Mesodermal cell (in vitro differentiated cells): ENCODE data around the gene TMEM218.

Experiments
- H3K27ac ChIP-seq: 2 replicates; pipeline ENCODE4 v1.7.0; 2013; ENCODE audit warnings: mild to moderate bottlenecking, low read depth, low read length, moderate library complexity; ENCODE audit not compliant: severe bottlenecking
- H3K36me3 ChIP-seq: 2 replicates; pipeline ENCODE4 v1.7.1; 2013; ENCODE audit warnings: mild to moderate bottlenecking, low read length, moderate library complexity; ENCODE audit not compliant: control insufficient read depth, insufficient read depth
- H3K4me1 ChIP-seq: one replicate; pipeline ENCODE4 v1.7.1; 2013; ENCODE audit warnings: mild to moderate bottlenecking, low read length; ENCODE audit not compliant: insufficient read depth, control insufficient read depth, poor library complexity, severe bottlenecking
- H3K4me3 ChIP-seq: 2 replicates; pipeline ENCODE4 v1.7.0; 2013; ENCODE audit warnings: low read length, control low read depth, mild to moderate bottlenecking; ENCODE audit not compliant: insufficient read depth, poor library complexity, severe bottlenecking; ENCODE audit errors: extremely low read depth
- H3K9me3 ChIP-seq: 2 replicates; pipeline ENCODE4 v1.7.1; 2013; ENCODE audit warnings: mild to moderate bottlenecking, low read length, moderate library complexity; ENCODE audit not compliant: control insufficient read depth
- WGBS, 2 experiments: methylation state at CpG; one replicate each; pipeline ENCODE4 v1.1.5; 2013; ENCODE audit warnings: missing lambda C conversion rate in 2 of 2; ENCODE audit not compliant: insufficient coverage in 2 of 2; 5-methylcytosine and 5-hydroxymethylcytosine counted together

TMEM218 gene

DNA sequence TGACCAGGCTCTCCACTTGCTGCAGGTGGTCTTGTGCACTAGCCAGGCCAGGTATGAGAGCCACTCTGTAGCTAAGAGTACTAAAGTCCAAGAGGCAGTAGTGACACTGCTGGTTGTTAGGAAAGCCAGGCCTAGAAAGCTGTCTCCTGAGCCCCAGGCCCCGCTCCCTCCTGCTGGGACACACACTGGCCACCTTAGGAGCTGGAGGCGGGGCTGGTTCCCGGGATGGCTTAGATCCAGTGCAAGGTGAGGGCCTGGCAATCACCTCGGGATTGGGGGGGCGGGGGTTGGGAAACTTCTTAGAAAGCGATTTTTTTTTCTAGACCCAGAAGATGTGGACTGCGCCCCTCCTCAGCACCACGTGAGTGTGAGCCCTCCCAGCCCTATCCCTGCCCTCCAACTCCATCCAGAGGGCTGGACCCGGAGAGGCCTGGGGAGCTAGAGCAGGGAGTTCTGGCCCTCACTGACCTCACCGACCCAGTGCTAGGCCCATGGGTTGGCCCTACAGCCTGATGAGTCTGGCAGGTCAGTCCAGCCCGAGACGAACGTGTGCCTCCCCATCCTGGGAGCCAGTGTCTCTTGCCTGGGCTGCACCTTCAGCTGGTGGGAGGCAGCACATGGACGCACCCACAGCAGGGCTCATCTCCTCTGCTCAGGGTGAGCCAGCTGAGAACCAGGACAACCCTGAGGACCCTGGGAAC lies 30.2 kb downstream of the TMEM218 start:
- no peak overlapping the region for H3K4me3 ChIP-seq
- H3K9me3 ChIP-seq, result no peaks in the 10 kb centered on the region
- H3K27ac ChIP-seq, result no peak overlapping the region
- 74 to 82% methylated on average over 10 to 13 of the region's 14 CpGs for whole genome bisulfite sequencing, 2 experiments
- no peaks in the 10 kb centered on the region for H3K4me1 ChIP-seq
- H3K36me3 ChIP-seq, result no peaks in the 10 kb centered on the region

DNA sequence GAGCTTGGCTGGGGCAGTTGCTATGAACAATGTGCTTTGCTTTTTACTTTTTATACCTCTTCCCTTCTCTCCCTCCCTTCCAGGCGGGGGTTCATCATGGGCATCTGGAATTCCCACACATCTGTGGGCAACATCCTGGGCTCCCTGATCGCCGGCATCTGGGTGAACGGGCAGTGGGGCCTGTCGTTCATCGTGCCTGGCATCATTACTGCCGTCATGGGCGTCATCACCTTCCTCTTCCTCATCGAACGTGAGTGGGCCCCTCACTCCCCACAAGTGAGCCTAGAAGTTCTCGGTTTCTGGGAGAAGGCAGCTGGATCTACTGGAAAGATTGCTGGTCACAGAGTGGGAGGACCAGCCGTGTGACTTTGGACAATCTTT lies 30.9 kb downstream of the TMEM218 start:
- Histone ChIP-seq H3K9me3 (no peaks in the 10 kb centered on the region), H3K4me1 (no peaks in the 10 kb centered on the region), H3K36me3 (no peaks in the 10 kb centered on the region), H3K27ac (no peak overlapping the region), H3K4me3 (no peak overlapping the region)
- WGBS, 2 experiments, result 89 to 94% methylated on average over 9 to 10 of the region's 12 CpGs

GRCh38 chr11:125079878-125080530 lies 31.4 kb downstream of the TMEM218 start:
- Histone ChIP-seq H3K4me3 (no peak overlapping the region), H3K27ac (no peak overlapping the region), H3K4me1 (no peaks in the 10 kb centered on the region), H3K9me3 (no peaks in the 10 kb centered on the region), H3K36me3 (no peaks in the 10 kb centered on the region)
- 93 to 95% methylated on average over 9 to 12 of the region's 12 CpGs for WGBS, 2 experiments

DNA sequence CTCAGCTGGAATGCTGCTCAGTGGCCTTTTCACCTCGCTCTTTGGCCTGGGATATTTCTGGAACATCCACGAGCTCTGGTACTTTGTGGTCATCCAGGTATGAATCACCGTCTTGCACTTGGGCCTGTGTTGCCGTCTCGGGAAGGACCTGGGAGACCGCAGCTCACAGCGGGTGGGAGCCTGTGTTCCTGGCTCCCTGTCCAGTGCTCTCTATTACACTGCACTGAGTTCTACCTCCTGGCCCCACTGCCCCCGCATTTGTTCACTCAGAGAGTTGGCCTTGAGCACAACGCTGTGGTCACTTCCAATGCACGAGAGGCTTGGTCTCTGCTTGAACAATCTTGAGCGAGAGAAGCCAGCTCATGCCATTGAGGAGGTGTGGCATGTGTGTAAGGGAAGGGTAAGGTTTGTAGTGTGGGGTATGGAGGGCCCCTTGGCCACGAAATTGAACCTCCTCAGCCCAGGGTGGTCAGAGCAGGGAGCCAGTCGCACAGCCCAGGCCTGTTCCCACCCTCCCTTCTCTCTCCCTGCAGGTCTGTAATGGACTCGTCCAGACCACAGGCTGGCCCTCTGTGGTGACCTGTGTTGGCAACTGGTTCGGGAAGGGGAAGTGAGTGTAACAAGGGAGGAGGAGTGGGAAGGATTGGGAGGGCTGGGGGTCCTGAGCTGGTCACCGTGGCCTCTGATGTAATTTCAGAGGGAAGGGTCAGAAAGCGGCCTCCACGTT lies 32.1 kb downstream of the TMEM218 start:
- Histone ChIP-seq H3K9me3 (no peaks in the 10 kb centered on the region), H3K36me3 (no peaks in the 10 kb centered on the region), H3K4me1 (no peaks in the 10 kb centered on the region), H3K27ac (no peak overlapping the region), H3K4me3 (no peak overlapping the region)
- WGBS, 2 experiments, result 92 to 93% methylated on average over 15 to 17 of the region's 18 CpGs

GRCh38 chr11:125078516-125079140 lies 32.8 kb downstream of the TMEM218 start:
- no peaks in the 10 kb centered on the region for H3K36me3 ChIP-seq
- WGBS, 2 experiments, result 92 to 96% methylated on average over 14 of the region's 14 CpGs
- H3K4me1 ChIP-seq, result no peaks in the 10 kb centered on the region
- no peak overlapping the region for H3K4me3 ChIP-seq
- no peaks in the 10 kb centered on the region for H3K9me3 ChIP-seq
- no peak overlapping the region for H3K27ac ChIP-seq

- Histone ChIP-seq H3K27ac (no peak overlapping the region), H3K36me3 (no peaks in the 10 kb centered on the region), H3K4me1 (no peaks in the 10 kb centered on the region), H3K9me3 (no peaks in the 10 kb centered on the region), H3K4me3 (no peak overlapping the region)
- 88 to 94% methylated on average over 10 to 11 of the region's 11 CpGs for WGBS, 2 experiments
Measured at GRCh38 chr11:125078016-125078415, 33.4 kb downstream of the TMEM218 start.

DNA sequence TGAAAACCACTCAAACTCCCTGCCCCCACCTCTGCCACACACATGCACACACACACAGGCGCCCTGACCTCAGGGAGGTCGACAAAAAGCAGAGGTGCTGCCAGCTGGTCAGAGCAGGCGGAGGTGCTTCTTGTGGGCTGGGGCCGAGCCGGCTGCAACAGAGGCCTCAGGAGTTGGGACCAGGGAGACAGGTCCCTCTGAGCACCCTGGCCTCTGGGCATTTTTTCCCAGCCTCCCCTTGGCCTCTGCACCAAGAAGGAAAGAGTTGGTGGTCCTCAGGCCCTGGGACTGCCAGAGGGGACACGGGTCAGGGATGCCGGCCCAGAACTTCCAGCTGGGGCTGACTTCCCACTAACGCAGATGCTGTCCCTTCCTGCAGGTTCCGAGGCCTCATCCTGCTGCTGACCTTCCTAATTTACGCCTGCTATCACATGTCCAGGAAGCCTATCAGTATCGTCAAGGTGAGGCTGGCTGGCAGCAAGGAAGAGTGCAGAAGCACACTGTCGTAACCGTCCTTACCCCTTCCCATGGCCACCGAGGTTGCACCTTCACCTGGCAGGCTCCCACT lies 35.0 kb downstream of the TMEM218 start:
- Histone ChIP-seq H3K4me3 (no peak overlapping the region), H3K27ac (no peak overlapping the region), H3K4me1 (peaks cover under 1% of the 10 kb centered on the region), H3K9me3 (no peaks in the 10 kb centered on the region), H3K36me3 (no peaks in the 10 kb centered on the region)
- 86 to 90% methylated on average over 12 to 14 of the region's 14 CpGs for WGBS, 2 experiments

- no peak overlapping the region for H3K27ac ChIP-seq
Measured at GRCh38 chr11:125075900-125076317, 35.5 kb downstream of the TMEM218 start.

GRCh38 chr11:125075242-125075625 lies 36.2 kb downstream of the TMEM218 start:
- Histone ChIP-seq H3K9me3 (no peaks in the 10 kb centered on the region), H3K27ac (no peak overlapping the region), H3K4me3 (no peak overlapping the region), H3K4me1 (peaks cover 9% of the 10 kb centered on the region), H3K36me3 (no peaks in the 10 kb centered on the region)
- 89 to 92% methylated on average over 7 of the region's 7 CpGs for WGBS, 2 experiments

More at GRCh38 chr11:125075900-125076317, 35.5 kb downstream of the TMEM218 start:
- Histone ChIP-seq H3K4me3 (no peak overlapping the region), H3K4me1 (peaks cover 6% of the 10 kb centered on the region), H3K36me3 (no peaks in the 10 kb centered on the region), H3K9me3 (no peaks in the 10 kb centered on the region)
- WGBS, 2 experiments, result 79 to 92% methylated on average over 7 to 11 of the region's 11 CpGs

- H3K36me3 ChIP-seq, result no peaks in the 10 kb centered on the region
- H3K27ac ChIP-seq, result no peak overlapping the region
- H3K4me3 ChIP-seq, result no peak overlapping the region
- no peaks in the 10 kb centered on the region for H3K9me3 ChIP-seq
- WGBS, 2 experiments, result 87 to 92% methylated on average over 11 of the region's 11 CpGs
- H3K4me1 ChIP-seq, result peaks cover 9% of the 10 kb centered on the region
Measured at GRCh38 chr11:125074511-125075241, 36.8 kb downstream of the TMEM218 start.
